Measurements from ENCODE around the gene CHP1.

- TF ChIP-seq CTCF (IDR thresholded peaks at IDR 0.05) (no peak), POLR2A (IDR thresholded peaks at IDR 0.05) (no peak)
Measured at GRCh38 chr15:41331281-41331680, 100.2 kb downstream of the CHP1 start.

Measured in testis (tissue), 2 donors.